DOHH2 (cell line): Measurements from ENCODE around the gene HNF4A.

Experiments used
- H3F3A ChIP-seq: fragments of 200-600 bp; sonication (generic), shearing (Covaris generic); 2 replicates; pipeline ENCODE4 v1.6.0; 2016; ENCODE audit warnings: antibody characterized with exemption, mild to moderate bottlenecking; ENCODE audit not compliant: control insufficient read depth, insufficient read depth
- H3K27ac ChIP-seq: fragments of 200-600 bp; sonication (generic); 2 replicates; pipeline ENCODE4 v1.5.1; 2014; ENCODE audit warnings: low read depth, mild to moderate bottlenecking, low read length, moderate library complexity
- H3K27me3 ChIP-seq: fragments of 200-600 bp; sonication (generic); 2 replicates; pipeline ENCODE4 v1.6.1; 2014; ENCODE audit warnings: mild to moderate bottlenecking, low read length, mixed read lengths; ENCODE audit not compliant: control insufficient read depth
- H3K36me3 ChIP-seq: fragments of 200-600 bp; sonication (generic); 2 replicates; pipeline ENCODE4 v1.6.1; 2014; ENCODE audit warnings: mild to moderate bottlenecking, low read length, moderate library complexity, mixed read lengths; ENCODE audit not compliant: control insufficient read depth
- H3K4me1 ChIP-seq: fragments of 200-600 bp; sonication (generic); 2 replicates; pipeline ENCODE4 v1.6.1; 2014; ENCODE audit warnings: mild to moderate bottlenecking, low read length, mixed read lengths; ENCODE audit not compliant: control insufficient read depth
- H3K4me2 ChIP-seq: fragments of 200-600 bp; sonication (generic); 2 replicates; pipeline ENCODE4 v1.6.0; 2014; ENCODE audit warnings: mild to moderate bottlenecking, low read length, moderate library complexity
- H3K4me3 ChIP-seq: fragments of 200-600 bp; sonication (generic); 2 replicates; pipeline ENCODE4 v1.5.1; 2014; ENCODE audit warnings: mild to moderate bottlenecking, low read length, mixed read lengths
- H3K79me2 ChIP-seq: fragments of 200-600 bp; sonication (generic); 2 replicates; pipeline ENCODE4 v1.6.1; 2014; ENCODE audit warnings: mild to moderate bottlenecking, low read length, mixed read lengths; ENCODE audit not compliant: control insufficient read depth
- H3K9me2 ChIP-seq: fragments of 200-600 bp; sonication (generic); replicated peaks from 2 replicates; pipeline ENCODE4 v1.6.1; 2014; ENCODE audit warnings: mild to moderate bottlenecking, low read length, mixed read lengths; ENCODE audit not compliant: control insufficient read depth
- H3K9me3 ChIP-seq: fragments of 200-600 bp; sonication (generic); 2 replicates; pipeline ENCODE4 v1.6.1; 2014; ENCODE audit warnings: antibody characterized with exemption, low read length, mixed read lengths; ENCODE audit not compliant: control insufficient read depth, insufficient read depth
- H4K20me1 ChIP-seq: fragments of 200-600 bp; sonication (generic); 2 replicates; pipeline ENCODE4 v1.6.0; 2014; ENCODE audit warnings: low read depth, mild to moderate bottlenecking, antibody characterized with exemption, low read length, moderate library complexity; ENCODE audit not compliant: control insufficient read depth, insufficient read depth
- EZH2phosphoT487 ChIP-seq: fragments of 200-600 bp; sonication (generic); IDR thresholded peaks from 2 replicates; pipeline ENCODE4 v1.6.1; 2017; ENCODE audit warnings: borderline replicate concordance, mild to moderate bottlenecking, antibody characterized with exemption, low read length, moderate library complexity, mixed read lengths
- TF ChIP-seq, protein P1 (sequence below): fragments of 200-600 bp; sonication (generic); IDR thresholded peaks from one replicate; pipeline ENCODE4 v1.5.1; 2014; ENCODE audit warnings: antibody characterized with exemption, mild to moderate bottlenecking, low read depth, low read length; ENCODE audit not compliant: poor library complexity, severe bottlenecking

The HNF4A gene

DNA sequence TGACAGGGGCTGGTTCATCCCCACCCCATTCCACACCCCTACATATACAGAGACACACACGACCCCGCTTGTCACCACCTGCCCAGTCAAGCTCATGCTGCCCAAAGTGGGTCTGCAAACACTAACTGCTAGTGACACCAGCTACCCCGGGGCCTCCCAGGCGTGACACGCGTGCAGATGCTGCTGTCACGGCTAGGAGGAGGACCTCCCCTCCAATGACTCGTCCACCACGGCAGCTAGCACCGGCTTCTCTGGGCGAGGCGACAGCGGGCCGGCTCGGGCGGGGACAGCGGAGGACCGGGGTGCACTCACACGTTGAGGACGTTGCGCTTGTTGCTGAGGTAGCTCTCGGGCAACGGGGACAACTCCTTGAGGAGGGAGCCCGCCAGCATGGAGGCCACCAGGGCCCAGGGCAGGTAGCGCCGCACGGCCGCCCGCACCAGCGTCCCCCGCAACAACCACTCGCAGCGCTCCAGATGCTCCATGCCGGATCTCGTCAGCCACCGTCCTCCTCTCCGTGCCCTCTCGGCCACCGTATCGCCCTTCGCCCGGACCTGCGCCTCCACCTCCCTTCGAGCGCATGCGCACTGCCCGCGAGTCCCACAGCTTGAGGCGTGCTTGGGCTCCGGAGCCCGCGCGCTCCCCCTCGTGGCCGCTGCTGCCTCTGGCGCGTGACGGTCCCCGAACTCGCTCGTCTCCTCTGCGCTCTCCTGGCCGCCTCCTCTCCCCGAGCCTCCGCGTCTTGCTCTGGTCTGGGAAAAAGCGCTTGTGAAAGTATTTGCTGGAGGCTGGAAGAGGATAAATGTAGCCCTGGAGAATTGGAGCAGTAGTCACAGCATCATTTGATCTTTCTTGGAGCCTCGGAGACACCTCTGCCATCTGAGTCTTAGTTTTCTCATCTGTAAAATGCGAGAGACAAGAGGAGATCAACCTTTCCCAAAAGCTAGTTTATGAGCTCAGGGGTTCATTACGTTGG, 44.5 kb upstream of the HNF4A start, which contains the start of gene FITM2:
TSS of gene FITM2 (minus strand) at position 539 of the 976 bp plus-strand sequence. CDS start at position 485, 54 bp downstream.
- Histone ChIP-seq H3K4me2 (peak within 1 kb of the TSS; percentile 93), H3F3A (no peaks in the 10 kb centered on the region), H3K79me2 (peaks cover 15% of the 10 kb centered on the region), H3K4me3 (peak within 1 kb of the TSS; percentile 88), H4K20me1 (no peaks in the 10 kb centered on the region), H3K9me3 (no peaks in the 10 kb centered on the region), H3K36me3 (no peaks in the 10 kb centered on the region), H3K27ac (no peak within 1 kb of the TSS), H3K27me3 (no peaks in the 10 kb centered on the region), H3K9me2 (no peaks in the 10 kb centered on the region), H3K4me1 (peaks cover 12% of the 10 kb centered on the region)
- TF ChIP-seq, protein P1, sequence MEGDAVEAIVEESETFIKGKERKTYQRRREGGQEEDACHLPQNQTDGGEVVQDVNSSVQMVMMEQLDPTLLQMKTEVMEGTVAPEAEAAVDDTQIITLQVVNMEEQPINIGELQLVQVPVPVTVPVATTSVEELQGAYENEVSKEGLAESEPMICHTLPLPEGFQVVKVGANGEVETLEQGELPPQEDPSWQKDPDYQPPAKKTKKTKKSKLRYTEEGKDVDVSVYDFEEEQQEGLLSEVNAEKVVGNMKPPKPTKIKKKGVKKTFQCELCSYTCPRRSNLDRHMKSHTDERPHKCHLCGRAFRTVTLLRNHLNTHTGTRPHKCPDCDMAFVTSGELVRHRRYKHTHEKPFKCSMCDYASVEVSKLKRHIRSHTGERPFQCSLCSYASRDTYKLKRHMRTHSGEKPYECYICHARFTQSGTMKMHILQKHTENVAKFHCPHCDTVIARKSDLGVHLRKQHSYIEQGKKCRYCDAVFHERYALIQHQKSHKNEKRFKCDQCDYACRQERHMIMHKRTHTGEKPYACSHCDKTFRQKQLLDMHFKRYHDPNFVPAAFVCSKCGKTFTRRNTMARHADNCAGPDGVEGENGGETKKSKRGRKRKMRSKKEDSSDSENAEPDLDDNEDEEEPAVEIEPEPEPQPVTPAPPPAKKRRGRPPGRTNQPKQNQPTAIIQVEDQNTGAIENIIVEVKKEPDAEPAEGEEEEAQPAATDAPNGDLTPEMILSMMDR = peak; percentile 93
- no peak for TF ChIP-seq EZH2phosphoT487

DNA sequence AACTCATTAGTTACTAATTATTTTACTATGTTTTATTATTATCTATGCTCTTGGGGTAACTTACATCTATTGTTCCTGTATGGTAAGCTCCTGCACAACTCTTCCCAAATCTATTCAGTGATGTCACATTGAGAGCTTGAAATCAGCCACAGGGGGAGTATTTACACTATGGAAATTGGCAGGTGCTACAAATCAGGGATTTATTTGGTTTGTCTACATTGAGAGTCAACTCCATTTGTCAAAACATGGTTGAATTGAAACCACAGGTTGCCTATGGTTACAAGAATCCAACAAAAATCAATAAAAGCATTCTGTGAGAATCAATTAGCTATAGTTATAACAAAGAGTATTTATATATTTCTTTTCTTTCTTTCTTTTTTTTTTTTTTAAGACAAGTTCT, 40.6 kb upstream of the HNF4A start:
- Histone ChIP-seq H3K9me3 (no peaks in the 10 kb centered on the region), H3K27me3 (no peaks in the 10 kb centered on the region; the same call in 1 of the 2 replicates), H3K36me3 (no peaks in the 10 kb centered on the region), H3K27ac (no peak overlapping the region), H3K4me3 (no peak overlapping the region), H3F3A (no peaks in the 10 kb centered on the region), H3K79me2 (peaks cover 10% of the 10 kb centered on the region), H3K4me1 (peaks cover 11% of the 10 kb centered on the region), H4K20me1 (no peaks in the 10 kb centered on the region), H3K4me2 (no peak overlapping the region), H3K9me2 (no peaks in the 10 kb centered on the region)
- no peak for TF ChIP-seq EZH2phosphoT487
- TF ChIP-seq, protein P1 = no peak

DNA sequence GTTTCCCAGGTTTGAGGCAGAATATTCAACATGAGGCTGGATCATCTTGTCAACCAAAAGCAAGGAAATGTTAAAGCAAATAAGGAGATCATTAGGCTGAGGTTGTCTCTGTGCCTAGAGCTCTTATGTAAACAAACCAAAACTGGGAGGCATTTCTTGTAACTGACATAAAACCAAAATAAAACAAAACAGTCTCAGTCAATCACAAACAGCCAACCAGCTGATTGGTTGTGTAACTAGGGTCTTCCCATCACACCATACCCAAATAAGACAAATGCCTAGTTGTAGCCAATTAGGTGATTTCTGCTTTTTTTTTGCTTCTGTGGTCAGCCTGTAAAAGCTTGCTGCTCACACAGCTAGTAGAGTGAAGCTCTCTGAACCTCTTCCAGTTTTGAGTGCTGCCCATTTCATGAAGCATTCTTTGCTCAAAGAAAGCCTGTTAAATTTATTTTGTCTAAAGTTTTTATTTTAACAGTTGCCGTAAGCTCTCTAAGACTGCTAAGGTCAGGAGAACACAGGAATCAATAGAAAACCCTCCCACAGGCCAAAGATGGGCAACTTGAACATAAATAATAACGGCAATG, 35.6 kb upstream of the HNF4A start:
- H3K4me1 ChIP-seq = peaks cover 10% of the 10 kb centered on the region
- no peaks in the 10 kb centered on the region for H3F3A ChIP-seq
- H4K20me1 ChIP-seq = no peaks in the 10 kb centered on the region
- no peaks in the 10 kb centered on the region for H3K9me2 ChIP-seq
- H3K27ac ChIP-seq = 0 out of 2 replicates have a peak overlapping the region, but pooled peaks have one; percentile 18
- peak overlapping the region; percentile 26; the same call in 1 of the 2 replicates for H3K4me2 ChIP-seq
- no peaks in the 10 kb centered on the region for H3K36me3 ChIP-seq
- no peak overlapping the region for H3K4me3 ChIP-seq
- peaks cover 3% of the 10 kb centered on the region; the same call in 1 of the 2 replicates for H3K27me3 ChIP-seq
- no peaks in the 10 kb centered on the region for H3K79me2 ChIP-seq
- H3K9me3 ChIP-seq = no peaks in the 10 kb centered on the region
- TF ChIP-seq, protein P1 = no peak
- TF ChIP-seq EZH2phosphoT487 = no peak
